OCI-LY1 (cell line): Measurements from ENCODE around the gene TRPC4AP.

Experiments used
- CTCF ChIP-seq: fragments of 200-600 bp; sonication (generic), shearing (Covaris generic); IDR thresholded peaks from 2 replicates; pipeline ENCODE4 v1.5.1; 2017; ENCODE audit warnings: mild to moderate bottlenecking, antibody characterized with exemption, low read length, moderate library complexity, mixed read lengths
- EZH2 ChIP-seq: fragments of 200-600 bp; sonication (generic), shearing (Covaris generic); IDR thresholded peaks from 2 replicates; pipeline ENCODE4 v1.8.0; 2017; ENCODE audit warnings: borderline replicate concordance, mixed run types, mild to moderate bottlenecking, antibody characterized with exemption, low read length, moderate library complexity, mixed read lengths

GRCh38 chr20:35087791-35088190 is 4.8 kb downstream of the TRPC4AP start:
- no peak for TF ChIP-seq CTCF
- no peak for TF ChIP-seq EZH2
